ENCODE measurements around the gene INTS6.

DNA sequence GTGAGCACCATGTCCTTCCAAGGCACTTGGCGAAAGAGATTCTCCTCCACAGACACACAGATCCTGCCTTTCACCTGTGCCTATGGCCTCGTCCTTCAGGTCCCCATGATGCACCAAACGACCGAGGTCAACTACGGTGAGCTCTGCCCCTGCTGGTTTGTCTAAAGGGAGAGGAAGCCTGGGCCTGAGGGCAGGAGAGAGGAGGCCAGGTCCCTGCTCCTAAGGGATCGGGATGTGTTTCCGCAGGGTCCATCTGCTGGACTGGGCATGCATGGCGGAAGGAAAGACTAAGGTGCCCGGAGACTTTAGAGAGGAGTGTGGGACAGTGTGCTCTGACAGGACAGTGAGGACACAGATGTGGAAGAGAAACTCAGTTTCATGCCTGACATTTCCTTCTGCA is 105.7 kb downstream of the INTS6 start:
- no peak for TF ChIP-seq EZH2phosphoT487 (IDR thresholded peaks at IDR 0.05; ENCODE audit: insufficient read depth, low read depth)
- TF ChIP-seq EZH2 (IDR thresholded peaks at IDR 0.05; ENCODE audit: insufficient read depth, poor library complexity, severe bottlenecking) = no peak
